ENCODE results near the gene HTR1D. TPM values are rescaled to one million over a fixed set of nuclear protein-coding genes. Genes with fewer than 3 reads are reported as not detected.
"Not testable (repeated sequence)": the region's sequence is repeated elsewhere in the genome, so short reads cannot be mapped to it uniquely, and the experiment has no call there.

Gene HTR1D
- polyA plus RNA-seq, 1 donor (not counting 4 experiments of a cell fraction or from before 2014, with no cell fraction given), result 0.08 TPM

DNA sequence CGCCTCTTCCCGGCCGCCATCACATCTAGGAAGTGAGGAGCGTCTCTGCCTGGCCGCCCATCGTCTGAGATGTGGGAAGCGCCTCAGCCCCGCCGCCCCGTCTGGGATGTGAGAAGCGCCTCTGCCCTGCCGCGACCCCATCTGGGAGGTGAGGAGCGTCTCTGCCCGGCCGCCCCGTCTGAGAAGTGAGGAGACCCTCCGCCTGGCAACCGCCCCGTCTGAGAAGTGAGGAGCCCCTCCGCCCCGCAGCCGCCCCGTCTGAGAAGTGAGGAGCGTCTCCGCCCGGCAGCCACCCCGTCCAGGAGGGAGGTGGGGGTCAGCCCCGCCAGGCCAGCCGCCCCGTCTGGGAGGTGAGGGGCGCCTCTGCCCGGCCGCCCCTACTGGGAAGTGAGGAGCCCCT is 40.1 kb upstream of the HTR1D start:
- H3K36me3 ChIP-seq (ENCODE audit: control insufficient read depth in 2 of 2, extremely low read depth in 1 of 2, insufficient read depth in 2 of 2, low read length in 2 of 2); H4K20me1 ChIP-seq (ENCODE audit: control insufficient read depth, extremely low read depth, insufficient read depth, low read length); dilution Hi-C loops (cut with MboI; ENCODE audit: extremely low pct_ligation_motif_present, low sequenced_read_pairs); DNase-seq (ENCODE audit: low read depth, low spot score); H3K27ac ChIP-seq (ENCODE audit: control insufficient read depth, insufficient read depth, low read length); H3K79me2 ChIP-seq (ENCODE audit: control insufficient read depth, insufficient read depth, low read length); H3K27me3 ChIP-seq (ENCODE audit: control insufficient read depth, extremely low read depth, insufficient read depth, low read length); H3K4me1 ChIP-seq (ENCODE audit: control insufficient read depth, extremely low read depth, insufficient read depth, low read length); H3K4me2 ChIP-seq (ENCODE audit: control insufficient read depth, extremely low read depth, insufficient read depth, low read depth, low read length); H2AFZ ChIP-seq (ENCODE audit: control insufficient read depth, low read length); H3K4me3 ChIP-seq (ENCODE audit: control insufficient read depth in 2 of 3, extremely low read depth in 1 of 3, insufficient read depth in 2 of 3, low read depth in 1 of 3, low read length in 3 of 3); H3K9ac ChIP-seq (ENCODE audit: control insufficient read depth, extremely low read depth, insufficient read depth, low read length); FAIRE-seq; H3K9me3 ChIP-seq (ENCODE audit: control insufficient read depth, low read depth, low read length); H3K9me1 ChIP-seq (ENCODE audit: control insufficient read depth, extremely low read depth, insufficient read depth, low read length): not testable (repeated sequence)

GRCh38 chr1:23254584-23254983 is 37.3 kb upstream of the HTR1D start:
- dilution Hi-C loops (cut with MboI; ENCODE audit: extremely low pct_ligation_motif_present, low sequenced_read_pairs), result no loop called here
- Histone ChIP-seq H3K4me2 (ENCODE audit: control insufficient read depth, extremely low read depth, insufficient read depth, low read depth, low read length) (no peak overlapping the region), H3K36me3 (ENCODE audit: control insufficient read depth in 2 of 2, extremely low read depth in 1 of 2, insufficient read depth in 2 of 2, low read length in 2 of 2) (no peaks in the 10 kb centered on the region), H3K9ac (ENCODE audit: control insufficient read depth, extremely low read depth, insufficient read depth, low read length) (no peak overlapping the region), H3K9me3 (ENCODE audit: control insufficient read depth, low read depth, low read length) (no peaks in the 10 kb centered on the region), H3K79me2 (ENCODE audit: control insufficient read depth, insufficient read depth, low read length) (no peaks in the 10 kb centered on the region), H3K4me1 (ENCODE audit: control insufficient read depth, extremely low read depth, insufficient read depth, low read length) (no peaks in the 10 kb centered on the region), H4K20me1 (ENCODE audit: control insufficient read depth, extremely low read depth, insufficient read depth, low read length) (no peaks in the 10 kb centered on the region), H3K27ac (ENCODE audit: control insufficient read depth, insufficient read depth, low read length) (no peak overlapping the region), H3K4me3 (ENCODE audit: control insufficient read depth in 2 of 3, extremely low read depth in 1 of 3, insufficient read depth in 2 of 3, low read depth in 1 of 3, low read length in 3 of 3) (no peak overlapping the region), H2AFZ (ENCODE audit: control insufficient read depth, low read length) (no peak overlapping the region), H3K27me3 (ENCODE audit: control insufficient read depth, extremely low read depth, insufficient read depth, low read length) (no peaks in the 10 kb centered on the region), H3K9me1 (ENCODE audit: control insufficient read depth, extremely low read depth, insufficient read depth, low read length) (no peaks in the 10 kb centered on the region)
- FAIRE-seq, result no peak
- TF ChIP-seq EZH2 (IDR thresholded peaks at IDR 0.05; ENCODE audit: low read length) (no peak), CTCF (optimal IDR thresholded peaks at IDR 0.05 in 1 of 3, IDR thresholded peaks at IDR 0.05 in 1 of 3, conservative IDR thresholded peaks at IDR 0.05 in 1 of 3; ENCODE audit: extremely low read depth in 1 of 3, insufficient read depth in 2 of 3, low read length in 3 of 3) (no peak)
- no peak for DNase-seq (ENCODE audit: low read depth, low spot score)

DNA sequence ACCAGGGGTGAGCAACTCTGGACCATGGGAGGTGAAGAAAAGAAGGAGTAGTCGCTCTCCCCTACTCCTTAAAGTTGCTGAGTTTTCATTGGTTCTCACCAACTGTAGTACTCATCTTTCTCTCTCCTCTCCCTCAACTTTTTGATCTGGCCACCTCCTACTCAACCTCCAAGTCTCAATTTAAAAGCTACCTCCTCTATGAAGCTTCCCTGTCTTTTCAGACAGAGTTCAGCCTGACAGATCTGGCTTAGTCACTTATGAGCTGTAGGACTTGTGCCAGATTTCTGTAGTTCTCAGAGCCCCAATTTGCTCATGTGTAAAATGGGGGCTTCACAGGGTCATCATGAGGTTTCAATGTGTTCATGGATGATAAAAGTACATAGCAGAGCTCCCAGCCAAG is 34.5 kb upstream of the HTR1D start:
- H3K4me3 ChIP-seq (ENCODE audit: control insufficient read depth in 2 of 3, extremely low read depth in 1 of 3, insufficient read depth in 2 of 3, low read depth in 1 of 3, low read length in 3 of 3), result no peak overlapping the region
- H3K4me1 ChIP-seq (ENCODE audit: control insufficient read depth, extremely low read depth, insufficient read depth, low read length), result no peaks in the 10 kb centered on the region
- H3K9ac ChIP-seq (ENCODE audit: control insufficient read depth, extremely low read depth, insufficient read depth, low read length), result no peak overlapping the region
- no peaks in the 10 kb centered on the region for H3K36me3 ChIP-seq (ENCODE audit: control insufficient read depth in 2 of 2, extremely low read depth in 1 of 2, insufficient read depth in 2 of 2, low read length in 2 of 2)
- no peaks in the 10 kb centered on the region for H3K9me1 ChIP-seq (ENCODE audit: control insufficient read depth, extremely low read depth, insufficient read depth, low read length)
- no peak overlapping the region for H3K4me2 ChIP-seq (ENCODE audit: control insufficient read depth, extremely low read depth, insufficient read depth, low read depth, low read length)
- H3K27me3 ChIP-seq (ENCODE audit: control insufficient read depth, extremely low read depth, insufficient read depth, low read length), result no peaks in the 10 kb centered on the region
- FAIRE-seq (no peak), DNase-seq (ENCODE audit: low read depth, low spot score) (no peak)
- no peak overlapping the region for H3K27ac ChIP-seq (ENCODE audit: control insufficient read depth, insufficient read depth, low read length)
- H3K9me3 ChIP-seq (ENCODE audit: control insufficient read depth, low read depth, low read length), result no peaks in the 10 kb centered on the region
- H4K20me1 ChIP-seq (ENCODE audit: control insufficient read depth, extremely low read depth, insufficient read depth, low read length), result no peaks in the 10 kb centered on the region
- no peaks in the 10 kb centered on the region for H3K79me2 ChIP-seq (ENCODE audit: control insufficient read depth, insufficient read depth, low read length)
- dilution Hi-C loops (cut with MboI; ENCODE audit: extremely low pct_ligation_motif_present, low sequenced_read_pairs), result no loop called here
- no peak overlapping the region for H2AFZ ChIP-seq (ENCODE audit: control insufficient read depth, low read length)
- TF ChIP-seq EZH2 (IDR thresholded peaks at IDR 0.05; ENCODE audit: low read length) (no peak), CTCF (optimal IDR thresholded peaks at IDR 0.05 in 1 of 3, IDR thresholded peaks at IDR 0.05 in 1 of 3, conservative IDR thresholded peaks at IDR 0.05 in 1 of 3; ENCODE audit: extremely low read depth in 1 of 3, insufficient read depth in 2 of 3, low read length in 3 of 3) (no peak)

All from keratinocyte (primary cell).